T-helper 9 cell (primary cell): ENCODE results near the gene ZNF747.
"Not testable (repeated sequence)": the region's sequence is repeated elsewhere in the genome, so short reads cannot be mapped to it uniquely, and the experiment has no call there.

Source experiments
- DNase-seq: peaks from one replicate; pipeline ENCODE4 v3.0.0-alpha.2; 2020

ZNF747 gene

GRCh38 chr16:30557957-30558788 lies 23.5 kb upstream of the ZNF747 start, which contains the start of gene ZNF764:
ZNF764 (minus strand) TSS chr16:30558374; CDS start chr16:30558182, 192 bp downstream.
- DNase-seq = peak; percentile 90

DNA sequence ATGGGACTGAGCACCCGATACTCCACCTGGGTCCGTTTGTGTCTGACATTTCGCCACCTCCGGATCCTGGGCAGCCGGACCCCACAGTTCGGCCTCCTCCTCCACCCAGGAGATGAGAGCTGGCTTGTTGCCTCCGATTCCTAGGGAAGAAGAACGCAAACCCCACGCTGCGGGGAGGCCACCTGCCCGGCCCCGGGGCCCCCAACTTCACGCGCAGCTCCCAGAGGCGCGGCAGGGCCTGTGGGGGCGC lies 23.0 kb upstream of the ZNF747 start:
- DNase-seq = peak; percentile 38

- DNase-seq = no peak
These were observed 21.4 kb upstream of the ZNF747 start for GRCh38 chr16:30556125-30556473.

GRCh38 chr16:30555315-30556124 lies 20.9 kb upstream of the ZNF747 start:
- DNase-seq = no peak

- DNase-seq = no peak
These were observed 20.1 kb upstream of the ZNF747 start for GRCh38 chr16:30554557-30555314.

GRCh38 chr16:30553393-30553899 lies 18.8 kb upstream of the ZNF747 start:
- no peak for DNase-seq

- DNase-seq = no peak
These were observed 18.3 kb upstream of the ZNF747 start for GRCh38 chr16:30552956-30553355.

- peak; percentile 70 for DNase-seq
These were observed 17.1 kb upstream of the ZNF747 start for GRCh38 chr16:30551781-30552180.

DNA sequence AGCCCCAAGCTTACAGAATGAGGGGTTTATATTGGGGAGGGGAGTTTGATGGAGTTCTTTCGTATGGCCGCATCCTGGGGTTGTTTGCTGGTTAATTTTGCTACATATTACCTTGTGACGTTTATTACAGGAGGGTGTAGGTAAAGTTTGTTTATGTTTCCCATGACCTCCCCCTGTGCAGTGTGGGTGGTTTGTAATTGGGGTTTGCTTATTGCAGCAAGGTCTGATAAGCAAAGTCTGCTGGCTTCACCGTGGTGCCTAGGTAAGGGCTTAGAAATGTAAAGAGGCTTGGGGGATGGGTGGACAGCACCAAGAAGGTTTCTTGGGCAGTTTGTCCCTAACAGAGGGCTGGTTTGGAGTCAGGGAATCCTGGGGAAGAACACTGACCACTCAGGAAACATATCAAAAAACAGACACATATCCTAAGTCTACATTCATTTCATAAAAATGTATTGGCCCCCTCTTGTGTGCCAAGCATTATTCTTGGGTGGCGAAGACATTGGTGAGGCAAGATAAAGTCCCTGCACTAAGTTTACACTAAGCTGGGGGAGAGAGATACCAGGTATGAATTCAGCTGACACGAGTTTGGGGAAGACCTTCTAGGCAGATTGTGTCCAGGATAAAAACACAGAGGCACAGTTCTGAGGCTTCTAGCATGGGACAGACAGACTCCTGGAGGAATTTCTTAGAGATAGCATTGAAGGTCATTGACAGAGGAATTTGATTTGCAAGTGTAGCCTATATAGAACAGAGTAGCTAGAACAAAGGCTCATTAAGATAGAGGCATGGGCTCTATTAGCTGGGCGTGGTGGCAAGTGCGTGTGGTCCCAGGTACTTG lies 14.0 kb upstream of the ZNF747 start:
- DNase-seq = no peak

GRCh38 chr16:30546115-30546514 lies 11.5 kb upstream of the ZNF747 start:
- no peak for DNase-seq

DNA sequence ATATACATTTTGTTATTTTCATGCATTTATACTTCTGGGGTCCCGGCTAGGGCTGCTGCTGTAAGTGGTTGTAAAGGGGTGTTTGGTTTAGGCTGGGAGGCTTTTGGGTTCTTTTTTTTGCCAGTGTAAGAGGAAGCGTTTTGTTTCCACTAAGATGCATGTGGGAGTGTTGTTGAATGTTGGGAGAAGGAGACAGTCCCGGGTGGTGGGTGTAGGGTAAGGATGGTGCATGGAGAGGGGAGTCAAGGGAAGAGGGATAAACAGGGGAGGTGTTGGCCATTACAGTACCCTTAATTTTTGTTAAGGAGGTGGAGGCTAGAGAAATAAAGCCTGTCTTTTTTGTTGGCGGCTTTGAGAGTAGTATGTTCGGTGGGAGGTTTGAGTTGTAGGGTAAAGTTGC lies 8.4 kb upstream of the ZNF747 start:
- DNase-seq = no peak

DNA sequence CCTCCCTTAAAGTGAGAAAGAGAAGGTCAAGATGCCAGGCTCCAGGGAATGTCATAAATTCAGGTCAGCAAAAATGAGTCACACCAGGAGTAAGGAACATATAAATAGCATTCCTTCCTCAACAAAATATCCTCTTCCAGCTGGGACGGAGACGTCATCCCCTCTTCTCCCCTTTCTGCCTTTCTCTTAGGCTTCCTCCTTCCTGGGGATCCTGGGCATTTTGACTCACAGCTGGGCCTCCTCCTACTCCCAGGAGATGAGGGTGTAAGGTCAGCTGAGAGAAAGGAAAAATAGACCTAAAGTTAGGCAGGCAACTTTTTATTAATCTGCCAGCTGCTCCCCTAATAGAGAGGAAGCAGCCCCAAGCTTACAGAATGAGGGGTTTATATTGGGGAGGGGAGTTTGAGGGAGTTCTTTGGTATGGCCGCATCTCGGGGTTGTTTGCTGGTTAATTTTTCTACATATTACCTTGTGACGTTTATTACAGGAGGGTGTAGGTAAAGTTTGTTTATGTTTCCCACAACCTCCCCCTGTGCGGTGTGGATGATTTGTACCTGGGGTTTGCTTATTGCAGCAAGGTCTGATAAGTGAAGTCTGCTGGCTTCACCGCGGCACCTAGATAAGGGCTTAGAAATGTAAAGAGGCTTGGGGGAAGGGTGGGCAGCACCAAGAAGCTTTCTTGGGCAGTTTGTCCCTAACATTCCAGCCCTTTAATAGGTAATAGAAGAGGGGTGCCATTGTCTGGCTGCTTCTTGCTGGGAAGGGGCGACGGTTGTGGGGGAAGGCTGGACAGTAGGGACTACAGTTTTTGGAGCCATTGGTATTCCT lies 7.1 kb upstream of the ZNF747 start:
- DNase-seq = no peak

GRCh38 chr16:30540916-30541464 lies 6.3 kb upstream of the ZNF747 start:
- DNase-seq = not testable (repeated sequence)

GRCh38 chr16:30539986-30540526 lies 5.4 kb upstream of the ZNF747 start:
- not testable (repeated sequence) for DNase-seq

GRCh38 chr16:30539000-30539964 lies 4.6 kb upstream of the ZNF747 start:
- DNase-seq = no peak

DNA sequence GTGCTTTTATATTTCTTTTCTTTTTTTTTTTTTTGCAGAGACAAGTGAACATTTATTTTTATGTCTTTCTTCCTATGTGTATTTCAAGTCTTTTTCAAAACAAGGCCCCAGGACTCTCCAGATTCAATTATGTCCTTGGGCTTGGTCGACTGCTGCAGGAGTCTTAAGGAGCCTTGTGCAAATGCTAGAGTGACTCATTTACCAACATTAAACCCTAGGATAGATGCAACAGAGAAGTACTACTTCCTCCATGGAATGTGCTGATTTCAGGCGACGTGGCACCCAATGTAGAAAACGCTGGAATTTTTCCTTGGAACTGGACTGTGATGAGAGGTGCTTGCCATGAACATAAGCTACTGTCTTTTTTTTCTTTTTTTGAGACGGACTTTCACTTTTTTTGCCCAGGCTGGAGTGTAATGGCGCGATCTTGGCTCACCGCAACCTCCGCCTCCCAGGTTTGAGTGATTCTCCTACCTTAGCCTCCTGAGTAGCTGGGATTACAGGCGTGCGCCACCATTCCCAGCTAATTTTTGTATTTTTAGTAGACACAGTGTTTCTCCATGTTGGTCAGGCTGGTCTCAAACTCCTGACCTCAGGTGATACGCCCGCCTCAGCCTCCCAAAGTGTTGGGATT lies 1.9 kb upstream of the ZNF747 start:
- not testable (repeated sequence) for DNase-seq

- DNase-seq = peak; percentile 44
These were observed 1.1 kb upstream of the ZNF747 start for GRCh38 chr16:30535777-30536190.

GRCh38 chr16:30535106-30535776 lies 583 bp upstream of the ZNF747 start:
- DNase-seq = no peak
